CD4-positive, CD25-positive, alpha-beta regulatory T cell (primary cell): ENCODE results near the gene MGP. TPM values are rescaled to one million over a fixed set of nuclear protein-coding genes. Genes with fewer than 3 reads are reported as not detected.

Experiments used
- ATAC-seq, 2 donors: fragments of 150-1000 bp; cut with Tn5 transposase; one replicate each; pipeline ENCODE4 v1.10.0; 2021; ENCODE audit warnings: low read depth in 2 of 2, moderate number of reproducible peaks in 2 of 2, moderate library complexity in 1 of 2
- DNase-seq, 3 donors: peaks; one replicate each; pipeline versions ENCODE4 v3.0.0 to v3.0.0-alpha.2; 2012 to 2022; ENCODE audit warnings: mixed read lengths in 1 of 3
- H3K27ac ChIP-seq: one replicate; pipeline ENCODE4 v1.7.0; 2013; ENCODE audit warnings: mild to moderate bottlenecking, low read length; ENCODE audit not compliant: insufficient read depth, poor library complexity, severe bottlenecking
- H3K27me3 ChIP-seq: one replicate; pipeline ENCODE4 v1.7.0; 2013; ENCODE audit warnings: low read length; ENCODE audit not compliant: control insufficient read depth, insufficient read depth
- H3K36me3 ChIP-seq: one replicate; pipeline ENCODE4 v1.7.0; 2013; ENCODE audit warnings: mild to moderate bottlenecking, low read length, moderate library complexity; ENCODE audit not compliant: control insufficient read depth, insufficient read depth
- H3K4me1 ChIP-seq: 2 replicates; pipeline ENCODE4 v1.7.0; 2013; ENCODE audit warnings: mild to moderate bottlenecking, low read length; ENCODE audit not compliant: insufficient read depth, control insufficient read depth, poor library complexity, severe bottlenecking
- H3K4me3 ChIP-seq: one replicate; pipeline ENCODE4 v1.7.0; 2013; ENCODE audit warnings: low read depth, mild to moderate bottlenecking, low read length, moderate library complexity
- H3K9me3 ChIP-seq, 2 experiments: 1 replicate in 1 of 2; 2 replicates in 1 of 2; pipeline ENCODE4 v1.7.0; 2013; ENCODE audit warnings: low read length in 2 of 2, mild to moderate bottlenecking in 1 of 2, moderate library complexity in 1 of 2; ENCODE audit not compliant: control insufficient read depth in 2 of 2
- H3K27ac Mint-ChIP-seq, 3 donors: one replicate each; pipeline ENCODE4 v1.8.0; 2020 to 2022; ENCODE audit warnings: mild to moderate bottlenecking in 3 of 3, mixed read lengths in 3 of 3, moderate library complexity in 2 of 3
- H3K27me3 Mint-ChIP-seq: one replicate; pipeline ENCODE4 v1.8.0; 2022; ENCODE audit warnings: mild to moderate bottlenecking, mixed read lengths
- H3K36me3 Mint-ChIP-seq: one replicate; pipeline ENCODE4 v1.8.0; 2020; ENCODE audit warnings: mixed read lengths
- H3K4me1 Mint-ChIP-seq, 4 donors: one replicate each; pipeline ENCODE4 v1.8.0; 2020 to 2022; ENCODE audit warnings: mixed read lengths in 4 of 4, mild to moderate bottlenecking in 1 of 4
- H3K4me3 Mint-ChIP-seq, 4 donors: one replicate each; pipeline ENCODE4 v1.8.0; 2020 to 2022; ENCODE audit warnings: mild to moderate bottlenecking in 4 of 4, mixed read lengths in 4 of 4, moderate library complexity in 3 of 4
- H3K9me3 Mint-ChIP-seq, 7 donors: one replicate each; pipeline ENCODE4 v1.8.0; 2020 to 2022; ENCODE audit warnings: mixed read lengths in 7 of 7, mild to moderate bottlenecking in 3 of 7, moderate library complexity in 2 of 7
- polyA plus RNA-seq, 4 donors: library from polyadenylated mRNA; unstranded; fragments of 300-500 nt; fragmentation: Illumina TruSeq; gene quantifications; one replicate each; pipeline ENCODE4 v1.2.3, GENCODE V29; 2021
- total RNA-seq: library from RNA; stranded (reverse); gene quantifications from one replicate; pipeline ENCODE4 v1.2.3, GENCODE V29; 2022

MGP gene
- total and polyA plus RNA-seq, 5 donors from 2014 or later, result 0.59 to 2.6 (median 0.64) TPM; not detected in 2

DNA sequence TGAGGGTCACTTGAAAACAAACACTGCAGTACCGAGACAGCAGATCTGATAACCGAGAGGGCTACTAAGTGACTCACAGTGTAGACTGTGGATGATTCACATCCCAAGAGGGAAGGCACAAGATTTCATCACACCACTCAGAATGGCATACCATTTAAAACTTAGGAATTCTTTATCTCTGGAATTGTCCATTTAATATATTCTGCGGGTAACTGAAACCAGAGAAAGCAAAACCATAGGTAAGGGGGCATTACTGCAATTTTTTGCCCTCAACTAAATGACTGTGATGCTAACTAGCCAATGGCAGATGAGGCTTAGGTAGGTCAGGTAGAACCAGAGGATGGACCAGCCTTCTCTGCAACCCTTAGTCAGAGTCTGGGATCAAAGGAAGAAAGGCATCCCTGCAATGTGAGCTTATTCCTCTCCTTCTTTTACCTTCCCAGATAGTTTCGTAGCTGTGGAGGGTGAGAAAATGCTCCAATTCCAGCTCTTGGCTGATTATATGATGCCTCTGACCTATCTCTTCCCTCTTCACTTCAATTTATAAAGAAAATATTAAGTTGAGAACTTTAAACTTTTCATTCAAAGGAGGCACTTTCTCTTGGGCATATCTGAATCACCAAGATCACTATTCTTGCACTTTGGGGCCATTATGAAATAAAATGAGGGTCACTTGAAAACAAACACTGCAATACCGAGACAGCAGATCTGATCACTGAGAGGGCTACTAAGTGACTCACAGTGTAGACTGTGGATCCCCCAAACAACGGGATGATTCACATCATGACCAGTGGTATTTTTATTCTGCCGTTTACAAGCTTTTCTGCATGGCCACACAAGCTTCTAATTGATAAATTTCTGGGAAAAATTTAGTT lies 49.1 kb downstream of the MGP start:
- Histone ChIP-seq H3K9me3 (no peaks in the 10 kb centered on the region), H3K4me3 (no peak overlapping the region), H3K27me3 (peaks cover 15% of the 10 kb centered on the region), H3K4me1 (no peaks in the 10 kb centered on the region), H3K27ac (no peak overlapping the region), H3K36me3 (no peaks in the 10 kb centered on the region)
- Mint-ChIP-seq H3K27me3 (peaks cover 48% of the 10 kb centered on the region), H3K27ac (no peak overlapping the region), H3K9me3 (peaks cover 0 to 4% (median 0%) of the 10 kb centered on the region in 7 donors), H3K4me1 (no peaks in the 10 kb centered on the region), H3K4me3 (no peak overlapping the region), H3K36me3 (peaks cover 4% of the 10 kb centered on the region)
- ATAC-seq (no peak), DNase-seq (no peak)

DNA sequence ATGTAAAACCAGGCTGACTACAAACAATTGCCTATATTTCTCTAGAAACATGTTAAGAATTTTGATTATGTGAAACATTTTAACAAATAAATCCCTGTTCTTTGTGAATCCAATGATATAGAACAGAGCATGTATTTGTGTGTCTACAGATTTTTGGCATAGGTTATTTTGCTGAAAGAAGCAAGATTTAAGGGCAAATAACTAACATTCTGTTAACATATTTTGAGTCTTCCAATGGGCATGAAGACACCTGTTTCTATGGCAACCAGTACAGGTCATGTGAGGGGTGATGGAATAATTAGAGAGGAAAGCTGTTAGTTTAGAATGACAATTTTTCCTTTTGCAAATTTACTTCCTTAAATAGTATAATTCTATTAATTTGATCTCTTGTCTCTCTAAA lies 51.1 kb downstream of the MGP start:
- H3K36me3 Mint-ChIP-seq, result peaks cover 5% of the 10 kb centered on the region
- H3K9me3 Mint-ChIP-seq, result peaks cover 0 to 7% (median 0%) of the 10 kb centered on the region in 7 donors

DNA sequence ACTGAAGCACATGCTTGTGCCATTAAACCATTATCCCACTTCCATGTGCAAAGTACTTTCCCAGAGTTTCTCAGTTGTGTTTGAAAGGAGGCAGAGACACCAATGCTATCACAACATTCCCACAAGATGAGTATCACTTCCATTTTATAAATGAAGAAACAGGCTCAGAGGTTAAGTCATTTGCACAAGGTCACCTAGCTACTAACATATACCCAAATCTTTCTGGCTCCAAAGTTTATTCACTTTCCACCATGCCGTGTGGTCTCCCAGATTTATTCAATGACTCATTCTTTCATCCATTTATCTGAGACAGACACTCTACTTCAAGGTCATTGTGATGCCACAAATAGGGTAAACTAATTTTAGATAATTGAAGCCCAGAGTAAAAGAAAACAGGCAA lies 51.7 kb downstream of the MGP start:
- Histone ChIP-seq H3K36me3 (no peaks in the 10 kb centered on the region), H3K9me3 (no peaks in the 10 kb centered on the region), H3K27ac (no peak overlapping the region), H3K4me3 (no peak overlapping the region), H3K4me1 (no peaks in the 10 kb centered on the region), H3K27me3 (peaks cover 16% of the 10 kb centered on the region)
- H3K4me1 Mint-ChIP-seq, result no peaks in the 10 kb centered on the region
- H3K9me3 Mint-ChIP-seq, result peaks cover 0 to 7% (median 0%) of the 10 kb centered on the region in 7 donors
- peaks cover 5% of the 10 kb centered on the region for H3K36me3 Mint-ChIP-seq
- H3K27me3 Mint-ChIP-seq, result peaks cover 43% of the 10 kb centered on the region
- DNase-seq (no peak), ATAC-seq (no peak)
- H3K4me3 Mint-ChIP-seq, result no peak overlapping the region
- no peak overlapping the region for H3K27ac Mint-ChIP-seq

More for the DNA sequence above, 51.1 kb downstream of the MGP start:
- Histone ChIP-seq H3K4me3 (no peak overlapping the region), H3K27me3 (peaks cover 16% of the 10 kb centered on the region), H3K36me3 (no peaks in the 10 kb centered on the region), H3K4me1 (no peaks in the 10 kb centered on the region), H3K27ac (no peak overlapping the region), H3K9me3 (no peaks in the 10 kb centered on the region)
- DNase-seq (no peak), ATAC-seq (no peak)
- H3K27ac Mint-ChIP-seq, result no peak overlapping the region
- no peak overlapping the region for H3K4me3 Mint-ChIP-seq
- H3K4me1 Mint-ChIP-seq, result no peaks in the 10 kb centered on the region
- H3K27me3 Mint-ChIP-seq, result peaks cover 45% of the 10 kb centered on the region

DNA sequence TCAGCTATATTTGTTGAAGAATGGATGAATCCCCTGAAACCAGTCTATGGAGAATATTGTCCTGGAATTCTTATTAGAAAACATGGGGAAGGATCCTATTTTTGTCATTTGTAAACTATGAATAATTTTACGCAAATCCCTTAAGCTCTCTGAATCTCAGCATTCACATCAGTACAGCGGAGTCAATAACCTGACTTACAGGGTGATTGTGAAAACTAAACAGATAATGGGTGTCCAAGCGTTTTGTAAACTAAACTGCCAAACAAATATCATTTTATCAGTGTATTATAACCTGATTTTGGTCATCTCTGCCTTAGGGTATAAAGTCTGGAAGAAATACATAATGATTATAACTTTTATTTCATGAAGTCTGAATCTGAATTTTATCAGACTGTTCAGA lies 52.3 kb downstream of the MGP start:
- H3K36me3 Mint-ChIP-seq, result peaks cover 5% of the 10 kb centered on the region
- Histone ChIP-seq H3K4me3 (no peak overlapping the region), H3K9me3 (no peaks in the 10 kb centered on the region), H3K27me3 (peaks cover 13% of the 10 kb centered on the region), H3K4me1 (no peaks in the 10 kb centered on the region), H3K36me3 (no peaks in the 10 kb centered on the region), H3K27ac (no peak overlapping the region)
- no peak overlapping the region for H3K27ac Mint-ChIP-seq
- no peak for ATAC-seq
- H3K4me1 Mint-ChIP-seq, result no peaks in the 10 kb centered on the region
- peaks cover 37% of the 10 kb centered on the region for H3K27me3 Mint-ChIP-seq
- peaks cover 0 to 7% (median 0%) of the 10 kb centered on the region in 7 donors for H3K9me3 Mint-ChIP-seq
- no peak for DNase-seq
- no peak overlapping the region for H3K4me3 Mint-ChIP-seq

Other genes starting within 250 kb of the MGP start
- not detected for gene GUCY2C, start 189.3 kb downstream of the MGP start, total RNA-seq
- not detected for gene GUCY2C, start 189.3 kb downstream of the MGP start, polyA plus RNA-seq
- gene WBP11, start 82.4 kb downstream of the MGP start, total RNA-seq, result 119 TPM
- 10 to 100 TPM; 50.7 to 61.0 (median 56.0) TPM for gene WBP11, start 82.4 kb downstream of the MGP start, polyA plus RNA-seq
- 0.54 TPM for gene C12orf60, start 82.2 kb downstream of the MGP start, total RNA-seq
- gene C12orf60, start 82.2 kb downstream of the MGP start, polyA plus RNA-seq, result 1 to 10 TPM; 1.4 to 2.8 (median 1.7) TPM
- not detected for gene SMCO3, start 71.7 kb downstream of the MGP start, total RNA-seq
- gene SMCO3, start 71.7 kb downstream of the MGP start, polyA plus RNA-seq, result under 1 TPM in 2 of 4 donors, not detected in 2; 0.08 to 0.09 TPM
- gene ART4, start 42.3 kb downstream of the MGP start, total RNA-seq, result not detected
- gene ART4, start 42.3 kb downstream of the MGP start, polyA plus RNA-seq, result not detected
- 25.4 TPM for gene ERP27, start 52.7 kb upstream of the MGP start, total RNA-seq
- gene ERP27, start 52.7 kb upstream of the MGP start, polyA plus RNA-seq, result 1 to 10 TPM; 5.3 to 8.0 (median 6.2) TPM
- 1,263 TPM for gene ARHGDIB, start 75.7 kb upstream of the MGP start, total RNA-seq
- gene ARHGDIB, start 75.7 kb upstream of the MGP start, polyA plus RNA-seq, result 1,000 to 10,000 TPM; 3,550 to 4,641 (median 3,982) TPM
- gene PDE6H, start 87.2 kb upstream of the MGP start, total RNA-seq, result not detected
- gene PDE6H, start 87.2 kb upstream of the MGP start, polyA plus RNA-seq, result not detected